ENCODE measurements around the gene SCIMP.
"Not testable (repeated sequence)": the region's sequence is repeated elsewhere in the genome, so short reads cannot be mapped to it uniquely, and the experiment has no call there.

The SCIMP gene

GRCh38 chr17:5191541-5192417 lies 42.9 kb downstream of the SCIMP start, which contains the start of gene ZNF594:
Gene ZNF594 (minus strand): TSS chr17:5191868. CDS start chr17:5184256, 7,612 bp downstream.
- peak; percentile 93 for DNase-seq (ENCODE audit: low read depth, low spot score)

GRCh38 chr17:5184288-5184687 lies 50.4 kb downstream of the SCIMP start:
- DNase-seq (ENCODE audit: low read depth, low spot score), result no peak

- DNase-seq (ENCODE audit: low read depth, low spot score), result no peak
Observed at GRCh38 chr17:5183410-5183793, 51.3 kb downstream of the SCIMP start.

- DNase-seq (ENCODE audit: low read depth, low spot score), result no peak
Observed at GRCh38 chr17:5182597-5183409, 51.9 kb downstream of the SCIMP start.

GRCh38 chr17:5181509-5182305 lies 53.0 kb downstream of the SCIMP start:
- DNase-seq (ENCODE audit: low read depth, low spot score), result no peak

- no peak for DNase-seq (ENCODE audit: low read depth, low spot score)
Observed at GRCh38 chr17:5179003-5179402, 55.7 kb downstream of the SCIMP start.

- not testable (repeated sequence) for DNase-seq (ENCODE audit: low read depth, low spot score)
Observed at GRCh38 chr17:5175027-5175426, 59.6 kb downstream of the SCIMP start.

GRCh38 chr17:5165791-5166564 lies 68.7 kb downstream of the SCIMP start:
- not testable (repeated sequence) for DNase-seq (ENCODE audit: low read depth, low spot score)

GRCh38 chr17:5164436-5164835 lies 70.2 kb downstream of the SCIMP start:
- no peak for DNase-seq (ENCODE audit: low read depth, low spot score)

GRCh38 chr17:5161793-5162192 lies 72.9 kb downstream of the SCIMP start:
- DNase-seq (ENCODE audit: low read depth, low spot score), result not testable (repeated sequence)

- DNase-seq (ENCODE audit: low read depth, low spot score), result not testable (repeated sequence)
Observed at GRCh38 chr17:5160702-5161101, 74.0 kb downstream of the SCIMP start.

Data from activated CD4-positive, CD25-positive, alpha-beta regulatory T cell treated with anti-CD3 and anti-CD28 coated beads, Interleukin-2, amount 50 U/mL, for 16 hours (primary cell).